ENCODE measurements around the gene CHN1.
A peak's percentile ranks its signal among the peaks of the same experiment; 100 is the strongest.

Gene CHN1

GRCh38 chr2:174774886-174775285, 230.3 kb downstream of the CHN1 start:
- no peak overlapping the region for H3K4me3 ChIP-seq (ENCODE audit: low read depth, low read length)
- no peak for DNase-seq (ENCODE audit: low read depth)
- TF ChIP-seq CTCF (IDR thresholded peaks at IDR 0.05; ENCODE audit: control insufficient read depth, extremely low read depth, insufficient read depth): no peak

GRCh38 chr2:174773215-174773614, 232.0 kb downstream of the CHN1 start:
- no peak overlapping the region for H3K4me3 ChIP-seq (ENCODE audit: low read depth, low read length)
- no peak for DNase-seq (ENCODE audit: low read depth)
- no peak for TF ChIP-seq CTCF (IDR thresholded peaks at IDR 0.05; ENCODE audit: control insufficient read depth, extremely low read depth, insufficient read depth)

GRCh38 chr2:174772472-174772801, 232.7 kb downstream of the CHN1 start:
- DNase-seq (ENCODE audit: low read depth): no peak
- TF ChIP-seq CTCF (IDR thresholded peaks at IDR 0.05; ENCODE audit: control insufficient read depth, extremely low read depth, insufficient read depth): no peak
- no peak overlapping the region for H3K4me3 ChIP-seq (ENCODE audit: low read depth, low read length)

- TF ChIP-seq CTCF (IDR thresholded peaks at IDR 0.05; ENCODE audit: control insufficient read depth, extremely low read depth, insufficient read depth): peak; percentile 87
- no peak overlapping the region for H3K4me3 ChIP-seq (ENCODE audit: low read depth, low read length)
- DNase-seq (ENCODE audit: low read depth): no peak
These were observed 233.3 kb downstream of the CHN1 start for GRCh38 chr2:174771631-174772471.

- no peak overlapping the region for H3K4me3 ChIP-seq (ENCODE audit: low read depth, low read length)
- no peak for TF ChIP-seq CTCF (IDR thresholded peaks at IDR 0.05; ENCODE audit: control insufficient read depth, extremely low read depth, insufficient read depth)
- DNase-seq (ENCODE audit: low read depth): no peak
These were observed 234.0 kb downstream of the CHN1 start for GRCh38 chr2:174771136-174771535.

GRCh38 chr2:174768557-174768956, 236.6 kb downstream of the CHN1 start:
- TF ChIP-seq CTCF (IDR thresholded peaks at IDR 0.05; ENCODE audit: control insufficient read depth, extremely low read depth, insufficient read depth): no peak
- DNase-seq (ENCODE audit: low read depth): no peak
- H3K4me3 ChIP-seq (ENCODE audit: low read depth, low read length): no peak overlapping the region

GRCh38 chr2:174766271-174766670, 238.9 kb downstream of the CHN1 start:
- TF ChIP-seq CTCF (IDR thresholded peaks at IDR 0.05; ENCODE audit: control insufficient read depth, extremely low read depth, insufficient read depth): no peak
- no peak for DNase-seq (ENCODE audit: low read depth)
- no peak overlapping the region for H3K4me3 ChIP-seq (ENCODE audit: low read depth, low read length)
